CD4-positive, alpha-beta T cell treated with Interleukin-15 for 1 hour (primary cell): Measurements from ENCODE around the gene ASB18.

Experiments used
- DNase-seq: peaks from one replicate; pipeline ENCODE4 v3.0.0-alpha.2; 2020

ASB18 gene

GRCh38 chr2:236205867-236206645 lies 58.1 kb downstream of the ASB18 start:
- DNase-seq = no peak

GRCh38 chr2:236204953-236205352 lies 59.3 kb downstream of the ASB18 start:
- DNase-seq = no peak

GRCh38 chr2:236200378-236200777 lies 63.8 kb downstream of the ASB18 start:
- DNase-seq = no peak

- no peak for DNase-seq
These were observed 67.8 kb downstream of the ASB18 start for GRCh38 chr2:236196366-236196765.

- no peak for DNase-seq
These were observed 68.5 kb downstream of the ASB18 start for GRCh38 chr2:236195726-236196125.

GRCh38 chr2:236194786-236195185 lies 69.4 kb downstream of the ASB18 start:
- no peak for DNase-seq

GRCh38 chr2:236193026-236193425 lies 71.2 kb downstream of the ASB18 start:
- DNase-seq = no peak

GRCh38 chr2:236190674-236191073 lies 73.5 kb downstream of the ASB18 start:
- no peak for DNase-seq

GRCh38 chr2:236184701-236185100 lies 79.5 kb downstream of the ASB18 start:
- DNase-seq = no peak

- DNase-seq = no peak
These were observed 83.3 kb downstream of the ASB18 start for GRCh38 chr2:236180831-236181453.

- DNase-seq = no peak
These were observed 84.0 kb downstream of the ASB18 start for GRCh38 chr2:236180076-236180816.

- DNase-seq = no peak
These were observed 84.8 kb downstream of the ASB18 start for GRCh38 chr2:236179236-236180075.

GRCh38 chr2:236178890-236179235 lies 85.3 kb downstream of the ASB18 start:
- no peak for DNase-seq

GRCh38 chr2:236177967-236178889 lies 86.0 kb downstream of the ASB18 start:
- DNase-seq = no peak

GRCh38 chr2:236177604-236177966 lies 86.6 kb downstream of the ASB18 start:
- DNase-seq = no peak

- no peak for DNase-seq
These were observed 87.3 kb downstream of the ASB18 start for GRCh38 chr2:236176951-236177350.

- no peak for DNase-seq
These were observed 87.8 kb downstream of the ASB18 start for GRCh38 chr2:236176417-236176816.

- DNase-seq = no peak
These were observed 88.6 kb downstream of the ASB18 start for GRCh38 chr2:236175548-236176150.

- no peak for DNase-seq
These were observed 90.2 kb downstream of the ASB18 start for GRCh38 chr2:236173729-236174607.

GRCh38 chr2:236173036-236173728 lies 91.0 kb downstream of the ASB18 start:
- DNase-seq = no peak
